GM03348 (cell line): ENCODE data around the gene AUTS2.
A peak's percentile ranks its signal among the peaks of the same experiment; 100 is the strongest.

Experiments used
- DNase-seq: peaks from one replicate; pipeline ENCODE4 v3.0.0; 2012; ENCODE audit warnings: low spot score

The AUTS2 gene

GRCh38 chr7:69598081-69598486, at the start of gene AUTS2:
TSS of gene AUTS2 (plus strand) at chr7:69598475. CDS start at chr7:69599654, 1,179 bp downstream.
- peak; percentile 97 for DNase-seq

DNA sequence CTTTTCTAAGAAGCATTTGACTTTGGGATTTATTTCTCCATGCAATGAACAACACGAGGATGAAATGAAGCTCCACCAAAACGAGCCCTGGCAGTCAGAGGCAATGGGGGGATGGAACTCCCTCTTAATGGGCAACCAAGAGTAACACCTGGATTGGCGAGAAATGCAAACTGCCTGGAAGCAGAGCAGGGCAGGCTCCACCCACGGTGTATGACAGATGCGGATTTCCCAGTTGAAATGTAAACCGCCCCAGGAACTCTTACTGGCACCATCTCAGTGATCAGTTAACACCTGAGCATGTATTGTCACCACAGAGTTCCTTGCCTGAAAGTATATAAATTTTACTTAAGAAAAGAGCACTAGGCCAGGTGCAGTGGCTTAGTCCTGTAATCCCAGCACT, 47.3 kb upstream of the AUTS2 start:
- DNase-seq: no peak

DNA sequence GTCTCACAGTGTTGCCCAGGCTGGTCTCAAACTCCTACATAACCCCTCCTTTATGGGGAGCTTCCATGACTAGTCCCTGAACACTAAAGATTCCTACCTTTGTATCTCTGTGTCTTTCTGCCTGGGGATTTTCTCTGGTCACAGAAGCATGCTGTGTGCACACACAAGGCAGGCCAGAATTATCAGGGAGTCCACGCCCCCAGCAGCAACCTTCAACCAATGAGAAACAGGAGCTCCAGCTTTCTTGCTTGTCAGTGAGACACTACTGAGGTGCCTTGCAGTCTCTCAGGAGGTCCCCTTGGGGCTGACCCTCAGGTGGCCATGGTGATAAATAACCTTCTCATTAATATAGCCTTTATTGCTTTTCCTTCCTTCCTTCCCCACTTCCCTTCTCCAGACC, 45.1 kb upstream of the AUTS2 start:
- DNase-seq: no peak

GRCh38 chr7:69561266-69561960, 36.9 kb upstream of the AUTS2 start:
- DNase-seq: no peak

DNA sequence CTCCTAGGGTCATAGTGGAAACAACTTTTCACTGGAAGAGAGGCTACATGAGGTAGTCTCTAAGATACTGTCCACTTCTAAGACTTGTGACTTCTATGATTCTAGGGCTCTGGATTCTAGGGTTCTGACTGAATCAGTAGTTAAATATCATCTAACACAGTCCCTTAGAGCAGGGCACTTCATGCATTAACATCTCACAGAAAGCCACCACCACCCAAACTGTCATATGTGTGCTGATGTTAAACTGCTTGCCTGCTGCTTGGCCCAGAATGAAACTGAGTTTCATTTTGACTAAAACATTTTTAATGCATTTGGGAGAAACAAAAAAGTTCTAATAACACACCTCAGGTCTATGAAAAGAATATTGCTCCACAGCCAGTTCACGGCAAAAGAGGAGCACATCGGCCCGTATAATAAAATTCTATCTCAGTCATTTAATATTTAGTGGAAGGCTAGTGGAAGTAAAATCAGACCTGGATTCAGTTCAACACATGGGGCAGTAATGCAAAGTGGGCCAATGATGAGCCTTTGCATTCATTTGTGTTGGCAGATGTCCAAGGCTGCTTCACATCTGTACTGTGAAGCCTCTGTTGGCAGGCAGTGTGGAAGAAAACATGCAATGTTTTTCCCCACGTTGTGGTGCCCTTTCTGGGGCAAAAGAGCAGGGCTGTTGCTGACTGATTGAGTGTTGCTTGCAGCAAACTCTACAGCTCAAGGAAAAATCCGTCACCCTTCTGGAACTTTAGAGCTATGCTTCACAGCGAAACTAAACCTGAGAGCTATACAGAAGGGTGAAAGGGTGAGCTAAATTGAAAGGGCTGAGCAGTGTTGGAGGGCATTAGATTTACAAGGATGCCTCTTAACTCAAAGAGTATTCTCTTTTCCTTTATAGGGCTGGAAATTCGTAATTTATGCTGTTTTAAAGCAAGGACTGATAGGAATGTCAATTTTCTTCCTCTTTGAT, 33.5 kb upstream of the AUTS2 start:
- peak; percentile 41 for DNase-seq

DNA sequence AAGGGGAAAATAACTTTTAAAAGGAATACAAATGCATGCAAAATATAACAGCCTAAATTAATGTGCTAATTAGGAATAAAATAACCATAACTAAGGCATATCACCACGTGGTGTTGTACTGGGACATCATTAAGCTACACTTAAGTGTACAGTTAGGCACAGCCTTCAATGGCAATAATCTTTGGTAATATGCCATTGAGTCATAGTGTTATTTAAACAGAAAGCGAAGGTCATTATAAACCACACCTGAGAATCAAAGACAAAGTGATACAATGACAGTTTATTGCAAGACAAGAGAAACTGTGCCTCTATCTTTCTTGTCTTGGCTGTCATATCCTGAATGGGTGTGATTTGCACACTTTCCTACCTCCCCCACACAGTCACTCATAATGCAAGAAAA, 30.5 kb upstream of the AUTS2 start:
- no peak for DNase-seq

GRCh38 chr7:69568266-69568665, 30.0 kb upstream of the AUTS2 start:
- DNase-seq: no peak

DNA sequence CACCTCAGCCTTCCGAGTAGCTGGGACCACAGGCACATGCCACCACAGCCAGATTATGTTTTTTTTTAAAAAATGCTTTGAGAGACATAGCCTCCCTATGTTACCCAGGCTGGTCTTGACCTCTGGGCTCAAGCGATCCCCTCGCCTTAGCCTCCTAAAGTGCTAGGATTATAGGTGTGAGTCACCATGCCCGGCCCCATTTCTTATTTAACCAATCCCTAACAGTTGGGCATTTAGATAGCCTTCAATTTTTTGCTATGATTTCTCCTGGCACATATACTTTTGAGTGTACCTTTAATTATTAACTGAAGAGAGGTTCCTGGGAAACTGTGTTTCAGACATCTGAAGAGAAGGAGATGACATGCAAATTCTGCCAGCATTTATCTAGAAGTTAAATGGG, 22.6 kb upstream of the AUTS2 start:
- no peak for DNase-seq

GRCh38 chr7:69577221-69577620, 21.1 kb upstream of the AUTS2 start:
- DNase-seq: peak; percentile 45

GRCh38 chr7:69585169-69585568, 13.1 kb upstream of the AUTS2 start:
- no peak for DNase-seq

- no peak for DNase-seq
Observed at GRCh38 chr7:69586321-69586720, 12.0 kb upstream of the AUTS2 start.

- DNase-seq: no peak
Observed at GRCh38 chr7:69588773-69589172, 9.5 kb upstream of the AUTS2 start.

- DNase-seq: no peak
Observed at GRCh38 chr7:69591805-69592204, 6.5 kb upstream of the AUTS2 start.

- no peak for DNase-seq
Observed at GRCh38 chr7:69593511-69593910, 4.8 kb upstream of the AUTS2 start.

- no peak for DNase-seq
Observed at GRCh38 chr7:69595415-69595814, 2.9 kb upstream of the AUTS2 start.

DNA sequence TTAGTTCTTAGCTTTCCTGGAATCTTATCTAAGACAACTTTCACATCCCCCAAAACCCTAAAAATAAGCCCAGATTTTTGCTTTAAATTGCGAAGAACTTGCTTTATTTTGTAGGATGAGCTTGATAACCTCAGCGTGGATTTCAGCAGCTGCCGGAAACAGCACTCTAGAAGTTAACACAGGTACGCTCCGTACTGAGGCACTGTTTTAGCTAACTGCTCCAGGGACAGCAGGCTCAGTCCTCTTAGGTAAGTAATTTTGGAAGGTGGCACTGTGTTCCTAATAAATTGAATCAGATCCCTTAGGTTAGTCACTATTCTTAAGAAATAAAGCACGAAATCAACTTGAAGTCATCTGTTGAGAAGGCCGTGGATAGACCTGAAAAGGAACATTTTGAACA, 2.2 kb upstream of the AUTS2 start:
- no peak for DNase-seq

GRCh38 chr7:69596723-69597277, 1.5 kb upstream of the AUTS2 start:
- DNase-seq: peak; percentile 5

GRCh38 chr7:69597278-69598076, 798 bp upstream of the AUTS2 start:
- peak; percentile 60 for DNase-seq

- DNase-seq: peak; percentile 62
Observed at GRCh38 chr7:69598487-69599285, 411 bp downstream of the AUTS2 start.

GRCh38 chr7:69599286-69599954, 1.1 kb downstream of the AUTS2 start:
- DNase-seq: peak; percentile 55
